Fibroblast of skin of right quadriceps (primary cell): ENCODE measurements around the gene PARP12.

Experiments
- DNase-seq: peaks from one replicate; pipeline ENCODE4 v3.0.0-alpha.2; 2013

The PARP12 gene

DNA sequence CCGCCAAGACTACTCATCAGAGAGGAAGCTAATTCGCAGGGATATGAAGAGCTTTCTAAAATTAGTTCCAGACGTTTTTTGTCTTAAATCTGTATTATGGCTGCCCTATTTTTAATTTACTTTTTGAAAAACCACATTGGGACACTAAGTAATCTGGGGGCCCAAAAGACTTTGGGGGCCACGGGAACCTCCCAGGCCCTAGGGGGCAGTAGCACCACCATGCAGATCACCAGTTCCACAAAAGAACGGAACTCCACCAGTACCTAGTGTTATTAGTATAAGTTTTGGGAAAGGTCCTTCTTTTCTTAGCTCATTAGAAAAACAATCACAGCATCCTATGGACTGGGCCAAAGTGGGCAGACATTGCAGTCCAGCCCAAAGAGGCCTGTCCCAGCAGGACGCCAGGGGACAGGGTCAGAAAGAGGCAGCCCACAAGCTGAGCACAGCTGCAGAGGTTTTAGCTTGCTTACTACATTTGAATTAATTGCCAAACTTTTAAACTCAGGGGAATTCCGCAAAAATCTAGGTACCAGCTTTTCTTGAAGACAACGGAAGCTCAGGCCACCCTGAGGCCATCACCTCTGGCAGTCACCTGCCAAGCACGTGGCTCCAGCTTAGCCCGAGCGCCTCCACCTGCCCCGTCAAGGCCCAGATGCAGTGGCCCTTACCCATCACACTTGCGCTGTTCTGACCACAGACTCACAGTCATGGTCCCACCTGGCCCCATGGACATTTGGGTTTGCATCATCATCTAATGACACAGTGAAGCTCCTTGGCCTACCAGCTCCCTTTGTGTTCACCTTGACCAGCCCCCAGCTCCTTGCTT lies 74.8 kb downstream of the PARP12 start:
- DNase-seq: no peak

DNA sequence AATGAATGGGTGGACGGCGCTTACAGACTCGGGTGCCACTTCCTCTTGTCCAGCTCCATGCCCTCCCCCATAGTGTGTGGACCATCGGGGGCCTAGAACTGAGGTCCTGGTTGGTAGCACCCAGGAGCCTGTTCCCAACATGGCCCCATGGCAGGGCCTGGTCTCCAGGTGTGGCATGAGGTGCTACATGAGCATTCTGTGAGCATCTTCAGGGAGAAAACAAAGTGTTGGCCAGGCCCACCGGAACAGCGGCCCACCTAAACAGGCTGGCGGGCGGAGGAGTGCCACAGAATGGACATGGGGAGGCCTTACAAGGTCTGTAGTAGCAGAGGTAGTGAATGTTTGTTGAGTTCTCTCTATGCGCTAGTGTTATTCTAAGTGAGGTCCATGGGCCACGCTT lies 76.9 kb downstream of the PARP12 start:
- DNase-seq: no peak

DNA sequence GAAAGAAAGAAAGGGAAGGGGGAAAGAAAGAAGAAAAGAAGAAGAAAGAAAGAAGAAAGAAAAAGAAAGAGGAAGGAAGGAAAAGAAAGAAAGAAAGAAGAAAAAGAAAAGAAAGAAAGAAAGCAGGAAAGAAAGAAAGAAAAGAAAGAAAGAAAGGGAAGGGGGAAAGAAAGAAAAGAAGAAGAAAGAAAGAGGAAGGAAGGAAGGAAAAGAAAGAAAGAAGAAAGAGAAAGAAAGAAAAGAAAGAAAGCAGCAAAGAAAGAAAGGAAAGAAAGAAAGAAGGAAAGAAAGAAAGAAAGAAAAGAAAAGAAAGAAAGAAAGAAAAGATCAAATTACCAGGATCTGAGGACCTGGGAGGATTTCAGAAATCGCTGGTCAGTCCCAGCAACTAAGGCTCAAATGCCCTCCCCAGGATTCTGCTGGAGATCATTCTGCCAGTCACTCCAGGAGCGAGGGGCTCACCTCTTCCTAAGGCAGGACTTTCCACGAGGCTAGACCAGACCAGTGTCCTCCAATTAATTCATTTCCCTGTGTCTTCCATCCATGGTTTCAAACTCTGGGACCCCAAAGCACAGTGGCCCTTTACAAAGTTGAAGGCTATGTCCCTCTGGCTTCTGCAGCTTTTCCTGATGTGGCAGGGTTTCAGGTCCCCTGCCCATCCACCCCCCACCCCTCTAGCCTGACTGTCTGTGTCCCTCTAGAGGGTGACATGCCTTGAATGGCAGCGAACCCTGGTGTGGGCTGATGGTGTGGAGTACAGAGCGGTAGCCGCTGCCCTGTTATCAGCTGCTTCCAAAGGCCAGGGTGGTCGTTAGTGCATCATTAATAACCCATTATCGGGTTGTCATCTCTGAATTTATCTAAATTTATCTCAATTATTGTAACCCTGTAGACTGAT lies 77.9 kb downstream of the PARP12 start:
- no peak for DNase-seq

DNA sequence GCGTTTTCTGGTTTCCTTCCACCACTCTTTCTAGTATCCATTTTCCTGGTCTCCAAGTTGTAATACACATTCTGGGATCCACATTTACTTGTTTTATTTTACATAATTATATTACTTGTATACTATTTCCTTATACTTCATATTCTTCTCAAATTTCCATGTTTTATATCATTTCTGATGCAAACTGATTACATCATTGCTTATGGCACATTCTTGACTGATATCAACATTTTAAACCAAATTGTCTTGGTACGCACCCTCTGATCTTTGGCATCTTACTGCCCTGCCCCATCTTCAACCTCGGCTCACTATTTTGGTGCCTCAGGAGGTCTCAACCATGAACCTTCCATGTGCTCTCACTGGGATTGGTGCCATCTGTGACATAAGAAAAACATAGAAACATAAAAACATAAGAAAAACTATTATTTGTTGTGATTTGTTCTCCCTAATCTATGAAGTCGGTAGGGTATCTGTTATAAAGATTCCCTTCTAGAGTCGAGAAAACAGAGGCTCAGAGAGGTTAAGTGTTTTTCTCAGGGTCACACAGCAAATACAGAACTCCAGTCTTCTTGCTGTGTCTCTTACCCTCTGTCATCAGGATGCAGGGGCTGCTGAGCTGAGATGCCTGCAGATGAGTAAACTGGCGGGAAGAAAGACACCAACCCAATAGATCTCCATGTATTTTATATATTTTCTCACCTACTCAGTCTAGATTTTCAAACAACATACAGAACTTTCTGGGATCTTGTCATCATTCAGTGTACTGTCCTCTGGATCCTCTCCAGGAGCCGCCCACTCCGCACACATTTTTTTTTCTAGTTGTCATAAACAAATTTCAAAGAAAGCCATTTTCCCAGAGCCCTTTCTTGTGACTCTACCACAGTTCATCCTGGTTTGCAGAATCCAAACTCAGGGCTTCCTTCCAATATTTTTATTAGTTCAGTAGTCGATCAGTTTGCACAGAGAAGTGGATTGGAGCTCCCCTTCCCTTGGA lies 79.5 kb downstream of the PARP12 start:
- no peak for DNase-seq

DNA sequence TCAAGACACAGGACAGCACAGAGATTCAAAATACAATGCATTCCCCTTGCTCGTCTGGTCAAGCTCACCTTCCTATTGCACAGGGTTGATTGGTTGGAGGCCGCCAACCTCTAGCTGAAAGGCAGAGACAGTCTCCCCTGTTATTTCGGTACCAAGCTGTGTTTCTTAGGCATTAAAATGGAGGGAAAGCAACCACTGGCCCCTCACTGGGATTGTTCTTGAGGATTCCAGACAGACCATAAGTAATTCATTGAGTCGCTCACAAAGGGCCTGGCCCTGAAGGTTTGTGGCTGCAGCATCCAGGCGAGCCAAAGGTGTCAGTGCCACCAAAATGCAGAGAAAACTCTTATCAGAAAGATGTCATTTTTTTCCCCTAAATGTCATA lies 81.2 kb downstream of the PARP12 start:
- DNase-seq: no peak

DNA sequence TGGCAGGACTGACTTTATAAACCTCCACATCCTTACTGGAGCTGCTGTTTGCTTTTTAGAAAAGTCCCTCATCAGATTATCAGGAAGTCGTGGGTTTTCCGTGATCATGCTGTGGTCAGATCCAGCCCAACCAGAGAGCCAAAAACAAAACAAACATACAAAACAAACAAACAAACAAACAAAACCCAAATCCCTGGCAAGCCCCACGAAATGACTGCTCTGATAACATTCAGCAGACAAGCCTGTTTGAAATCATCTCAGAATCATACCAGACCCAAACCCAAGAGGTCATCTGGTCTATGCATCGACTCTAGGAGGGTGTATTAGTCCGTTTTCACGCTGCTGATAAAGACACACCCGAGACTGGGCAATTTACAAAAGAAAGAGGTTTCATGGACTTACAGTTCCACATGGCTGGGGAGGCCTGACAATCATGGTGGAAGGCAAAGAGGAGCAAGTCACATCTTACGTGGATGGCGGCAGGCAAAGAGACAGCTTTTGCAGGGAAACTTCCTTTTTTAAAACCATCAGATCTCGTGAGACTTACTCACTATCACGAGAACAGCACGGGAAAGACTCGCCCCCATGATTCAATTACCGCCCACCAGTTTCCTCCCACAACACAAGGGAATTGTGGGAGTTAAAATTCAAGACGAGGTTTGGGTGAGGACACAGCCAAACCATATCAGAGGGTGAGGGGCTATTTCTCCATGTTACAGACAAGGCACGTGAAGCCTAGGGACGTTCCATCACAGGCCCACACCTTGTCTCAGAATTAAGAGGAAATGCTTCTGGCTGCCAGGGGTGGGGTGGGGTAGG lies 85.7 kb downstream of the PARP12 start:
- no peak for DNase-seq

DNA sequence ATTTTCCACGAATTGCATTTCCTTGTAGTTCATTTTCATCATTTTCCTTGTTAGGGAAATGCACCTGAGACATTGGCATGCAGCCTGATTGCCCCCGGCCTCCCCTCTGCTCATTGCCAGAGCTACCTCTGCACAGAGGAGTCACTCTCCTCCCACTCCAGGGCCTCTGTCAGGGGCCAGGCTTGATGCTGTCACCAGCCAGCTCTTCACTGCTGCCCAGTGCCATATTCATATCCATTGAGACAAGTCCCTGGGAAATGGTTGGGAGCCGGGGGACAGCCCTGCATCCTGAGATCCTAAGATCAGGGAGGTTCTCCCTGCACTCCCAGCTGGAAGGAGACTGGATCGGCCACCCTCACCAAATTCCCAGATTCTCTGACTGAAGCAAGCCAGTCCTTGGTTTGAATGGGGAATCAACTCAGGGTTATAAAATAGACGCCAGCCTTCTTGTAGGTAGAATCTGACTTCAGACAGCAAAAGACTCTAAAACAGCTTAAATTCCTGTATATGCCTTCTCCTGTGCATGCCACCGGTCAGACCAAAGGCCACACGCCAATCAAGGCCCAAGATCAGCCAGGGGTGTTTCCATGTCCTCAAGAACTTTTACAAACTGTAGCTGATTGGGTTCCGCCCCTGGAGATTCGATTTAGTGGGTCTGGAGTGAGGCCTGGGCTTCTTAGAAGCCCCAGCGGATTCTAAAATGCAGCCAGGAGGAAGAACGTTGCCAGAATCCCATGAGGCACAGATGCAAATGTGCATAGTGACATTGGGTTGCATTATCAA lies 86.5 kb downstream of the PARP12 start:
- no peak for DNase-seq

DNA sequence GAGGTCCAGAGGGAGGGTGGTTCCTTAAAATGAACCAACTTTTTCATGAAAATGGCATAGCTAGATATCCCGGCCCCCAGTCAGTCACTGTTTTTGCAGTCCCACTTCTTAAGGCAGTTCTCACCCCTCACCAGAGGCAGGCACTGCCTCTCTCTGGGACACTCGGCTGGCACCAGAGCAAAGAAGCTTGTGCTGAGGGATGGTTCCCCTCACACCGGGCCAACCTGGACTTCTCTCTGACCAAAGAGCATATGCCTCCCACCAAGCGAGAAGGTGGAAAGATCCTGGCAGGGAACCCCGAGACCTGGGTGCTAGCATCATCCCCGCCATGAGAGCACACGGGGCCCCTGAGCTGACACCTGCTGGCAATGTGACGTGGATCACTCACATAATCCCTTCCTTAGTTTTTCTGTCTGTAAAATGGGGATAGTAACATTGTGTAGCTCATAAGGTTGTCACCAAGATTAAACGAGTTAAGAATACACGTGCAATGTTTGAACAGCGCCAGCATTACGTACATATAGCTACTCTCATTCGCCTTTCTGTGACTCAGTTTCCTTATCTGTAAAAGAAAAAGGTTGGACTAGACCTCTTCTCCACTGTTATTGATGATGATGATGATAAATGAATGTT lies 88.5 kb downstream of the PARP12 start:
- no peak for DNase-seq
